Calu3 (cell line): ENCODE results near the gene ST6GALNAC3. TPM values are rescaled to one million over a fixed set of nuclear protein-coding genes. Genes with fewer than 3 reads are reported as not detected.

Experiments
- BruUV-seq: library from RNA; stranded (reverse); fragments of 400-500 nt; replicated peaks from 2 replicates; lab custom pipeline; 2021; lab: Mats Ljungman, UMichigan
- CTCF ChIA-PET: fragments of 300-600 bp; sonication (Branson Sonifier 250); formaldehyde crosslinking; loops from one replicate; lab custom pipeline; 2022; ENCODE audit warnings: antibody characterized with exemption; lab: Charles Lee
- DNase-seq: peaks from one replicate; pipeline ENCODE4 v3.0.0; 2022
- H3K27ac Mint-ChIP-seq: one replicate; pipeline ENCODE4 v1.8.0; 2022; ENCODE audit warnings: mixed read lengths; ENCODE audit not compliant: unreplicated experiment
- H3K27me3 Mint-ChIP-seq: one replicate; pipeline ENCODE4 v1.8.0; 2022; ENCODE audit warnings: mixed read lengths; ENCODE audit not compliant: unreplicated experiment
- H3K36me3 Mint-ChIP-seq: one replicate; pipeline ENCODE4 v1.8.0; 2022; ENCODE audit warnings: mild to moderate bottlenecking, moderate library complexity, mixed read lengths; ENCODE audit not compliant: insufficient read depth, unreplicated experiment
- H3K4me1 Mint-ChIP-seq: one replicate; pipeline ENCODE4 v1.8.0; 2022; ENCODE audit warnings: mild to moderate bottlenecking, low read depth, mixed read lengths; ENCODE audit not compliant: unreplicated experiment
- H3K4me3 Mint-ChIP-seq: one replicate; pipeline ENCODE4 v1.8.0; 2022; ENCODE audit warnings: mild to moderate bottlenecking, low read depth, moderate library complexity, mixed read lengths; ENCODE audit not compliant: unreplicated experiment
- H3K9me3 Mint-ChIP-seq: one replicate; pipeline ENCODE4 v1.8.0; 2022; ENCODE audit warnings: low read depth, mixed read lengths; ENCODE audit not compliant: unreplicated experiment
- CTCF ChIP-seq: fragments of 200-600 bp; IDR thresholded peaks from one replicate; pipeline ENCODE4 v1.8.0; 2022; ENCODE audit warnings: antibody characterized with exemption; ENCODE audit not compliant: unreplicated experiment
- intact Hi-C: fragments of 100-400 bp; cut with micrococcal nuclease; formaldehyde crosslinking; loops from one replicate; pipeline ENCODE4 v1.10.0; 2022; ENCODE audit not compliant: unreplicated experiment
- total RNA-seq: library from RNA; stranded (reverse); gene quantifications from 2 replicates; pipeline ENCODE4 v1.2.3, GENCODE V29; 2022

Gene ST6GALNAC3
- total RNA-seq, 1 experiment from 2014 or later: 0.87 TPM

GRCh38 chr1:76292418-76293184, 218.1 kb downstream of the ST6GALNAC3 start:
- Mint-ChIP-seq H3K27me3 (no peaks in the 10 kb centered on the region), H3K9me3 (no peaks in the 10 kb centered on the region), H3K4me3 (no peak overlapping the region), H3K27ac (no peak overlapping the region), H3K4me1 (no peaks in the 10 kb centered on the region), H3K36me3 (no peaks in the 10 kb centered on the region)
- no peak for TF ChIP-seq CTCF
- intact Hi-C loops: no loop called here
- no TSS peak for BruUV-seq
- CTCF ChIA-PET: no interaction called here
- no peak for DNase-seq

- Mint-ChIP-seq H3K4me1 (no peaks in the 10 kb centered on the region), H3K9me3 (no peaks in the 10 kb centered on the region), H3K4me3 (no peak overlapping the region), H3K36me3 (no peaks in the 10 kb centered on the region), H3K27ac (no peak overlapping the region), H3K27me3 (no peaks in the 10 kb centered on the region)
- TF ChIP-seq CTCF: no peak
- intact Hi-C loops: no loop called here
- CTCF ChIA-PET: no interaction called here
- BruUV-seq: no TSS peak
- no peak for DNase-seq
These were observed 219.3 kb downstream of the ST6GALNAC3 start for GRCh38 chr1:76293831-76294230.

- H3K4me3 Mint-ChIP-seq: no peak overlapping the region
- H3K27me3 Mint-ChIP-seq: no peaks in the 10 kb centered on the region
- BruUV-seq: no TSS peak
- no peaks in the 10 kb centered on the region for H3K36me3 Mint-ChIP-seq
- no peaks in the 10 kb centered on the region for H3K9me3 Mint-ChIP-seq
- intact Hi-C loops: no loop called here
- H3K27ac Mint-ChIP-seq: no peak overlapping the region
- DNase-seq: no peak
- no peaks in the 10 kb centered on the region for H3K4me1 Mint-ChIP-seq
- CTCF ChIA-PET: no interaction called here
- no peak for TF ChIP-seq CTCF
These were observed 220.1 kb downstream of the ST6GALNAC3 start for GRCh38 chr1:76294482-76295194.

- Mint-ChIP-seq H3K4me3 (no peak overlapping the region), H3K4me1 (no peaks in the 10 kb centered on the region), H3K9me3 (no peaks in the 10 kb centered on the region), H3K36me3 (no peaks in the 10 kb centered on the region), H3K27ac (no peak overlapping the region), H3K27me3 (no peaks in the 10 kb centered on the region)
- BruUV-seq: no TSS peak
- CTCF ChIA-PET: no interaction called here
- TF ChIP-seq CTCF: no peak
- DNase-seq: no peak
- intact Hi-C loops: no loop called here
These were observed 223.9 kb downstream of the ST6GALNAC3 start for GRCh38 chr1:76298399-76298798.
